Measurements from ENCODE around the gene COP1. TPM values are rescaled to one million over a fixed set of nuclear protein-coding genes. Genes with fewer than 3 reads are reported as not detected.

The COP1 gene
- total RNA-seq, 4 donors from 2014 or later: 37.7 to 51.4 (median 44.8) TPM

GRCh38 chr1:176167210-176167609, 39.9 kb downstream of the COP1 start:
- peaks cover 0 to 5% (median 0%) of the 10 kb centered on the region in 3 donors for H3K4me1 ChIP-seq
- 86 to 100% methylated on average over 4 of the region's 4 CpGs for WGBS, 2 donors (ENCODE audit: low coverage in 1 of 2)
- H3K9me3 ChIP-seq: no peaks in the 10 kb centered on the region
- H3K36me3 ChIP-seq: peaks cover 0 to 32% of the 10 kb centered on the region in 2 donors
- no peak overlapping the region for H3K27ac ChIP-seq
- no peak for TF ChIP-seq CTCF (IDR thresholded peaks at IDR 0.05)
- no peak for TF ChIP-seq EP300 (IDR thresholded peaks at IDR 0.05)
- no peak for TF ChIP-seq POLR2A (IDR thresholded peaks at IDR 0.05)
- no peak for TF ChIP-seq POLR2AphosphoS5 (IDR thresholded peaks at IDR 0.05)
- H3K27me3 ChIP-seq: no peaks in the 10 kb centered on the region
- H3K4me3 ChIP-seq: no peak overlapping the region
- ATAC-seq: no peak

DNA sequence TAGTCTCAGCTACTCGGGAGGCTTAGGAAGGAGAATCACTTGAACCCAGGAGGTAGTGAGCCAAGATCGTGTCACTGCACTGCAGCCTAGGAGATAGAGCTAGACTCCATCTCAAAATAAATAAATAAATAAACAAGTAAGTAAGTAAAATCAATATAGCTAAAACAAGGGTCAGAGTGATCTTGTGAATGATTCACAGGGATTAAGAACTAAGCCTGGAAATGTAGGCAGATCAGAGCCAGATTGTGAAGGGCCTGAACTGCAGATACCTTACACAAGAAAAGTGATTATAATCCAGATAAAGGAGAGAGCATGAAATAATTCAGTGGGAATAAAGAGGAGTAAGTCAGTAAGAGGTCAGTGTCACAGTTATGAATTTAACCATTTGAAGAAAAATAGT, 41.5 kb downstream of the COP1 start:
- TF ChIP-seq CTCF (IDR thresholded peaks at IDR 0.05) (no peak), EP300 (IDR thresholded peaks at IDR 0.05) (no peak), POLR2A (IDR thresholded peaks at IDR 0.05) (no peak), POLR2AphosphoS5 (IDR thresholded peaks at IDR 0.05) (no peak)

GRCh38 chr1:176164014-176164678, 42.9 kb downstream of the COP1 start:
- 95 to 100% methylated on average over 2 of the region's 2 CpGs for WGBS, 2 donors (ENCODE audit: low coverage in 1 of 2)

More for the DNA sequence above, 41.5 kb downstream of the COP1 start:
- H3K4me1 ChIP-seq: peaks cover 0 to 5% (median 0%) of the 10 kb centered on the region in 3 donors
- WGBS, 2 donors (ENCODE audit: low coverage in 1 of 2): 75 to 100% methylated on average over 1 to 2 of the region's 2 CpGs
- no peaks in the 10 kb centered on the region for H3K9me3 ChIP-seq
- ATAC-seq: no peak
- no peaks in the 10 kb centered on the region for H3K27me3 ChIP-seq
- peaks cover 0 to 34% of the 10 kb centered on the region in 2 donors for H3K36me3 ChIP-seq
- H3K27ac ChIP-seq: no peak overlapping the region
- no peak overlapping the region for H3K4me3 ChIP-seq

DNA sequence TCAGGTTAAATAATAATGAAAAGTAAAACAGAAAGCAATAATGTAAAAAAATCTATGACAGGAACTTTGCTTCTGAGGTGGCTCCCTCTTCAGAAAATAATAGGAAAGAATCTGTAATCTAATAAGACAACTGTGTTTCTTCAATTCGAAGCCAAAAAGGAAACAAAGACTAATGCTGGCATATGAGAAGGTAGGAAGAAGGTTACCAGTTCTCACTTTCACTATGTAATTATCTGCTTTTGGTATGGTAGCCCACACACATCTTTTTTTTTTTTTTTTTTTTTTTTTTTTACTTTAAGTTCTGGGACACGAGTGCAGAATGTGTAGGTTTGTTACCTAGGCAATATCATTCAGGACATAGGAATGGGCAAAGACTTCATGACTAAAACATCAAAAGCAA, 47.1 kb downstream of the COP1 start:
- ATAC-seq: no peak
- H3K4me3 ChIP-seq: no peak overlapping the region
- no peak overlapping the region for H3K27ac ChIP-seq
- H3K4me1 ChIP-seq: no peaks in the 10 kb centered on the region
- 55 to 66% methylated on average over 1 to 2 of the region's 2 CpGs for WGBS, 2 donors (ENCODE audit: low coverage in 1 of 2)
- H3K9me3 ChIP-seq: peaks cover 0 to 23% (median 0%) of the 10 kb centered on the region in 3 donors
- TF ChIP-seq CTCF (IDR thresholded peaks at IDR 0.05) (no peak), POLR2A (IDR thresholded peaks at IDR 0.05) (no peak), EP300 (IDR thresholded peaks at IDR 0.05) (no peak), POLR2AphosphoS5 (IDR thresholded peaks at IDR 0.05) (no peak)
- no peaks in the 10 kb centered on the region for H3K27me3 ChIP-seq
- peaks cover 0 to 53% of the 10 kb centered on the region in 2 donors for H3K36me3 ChIP-seq

More at GRCh38 chr1:176164014-176164678, 42.9 kb downstream of the COP1 start:
- no peak for TF ChIP-seq POLR2A (IDR thresholded peaks at IDR 0.05)
- no peak for TF ChIP-seq POLR2AphosphoS5 (IDR thresholded peaks at IDR 0.05)
- no peak for TF ChIP-seq EP300 (IDR thresholded peaks at IDR 0.05)
- no peak for TF ChIP-seq CTCF (IDR thresholded peaks at IDR 0.05)
- Histone ChIP-seq H3K27ac (no peak overlapping the region), H3K4me3 (no peak overlapping the region), H3K36me3 (peaks cover 0 to 35% of the 10 kb centered on the region in 2 donors), H3K27me3 (no peaks in the 10 kb centered on the region), H3K9me3 (no peaks in the 10 kb centered on the region), H3K4me1 (peaks cover 0 to 5% (median 0%) of the 10 kb centered on the region in 3 donors)
- ATAC-seq: no peak

DNA sequence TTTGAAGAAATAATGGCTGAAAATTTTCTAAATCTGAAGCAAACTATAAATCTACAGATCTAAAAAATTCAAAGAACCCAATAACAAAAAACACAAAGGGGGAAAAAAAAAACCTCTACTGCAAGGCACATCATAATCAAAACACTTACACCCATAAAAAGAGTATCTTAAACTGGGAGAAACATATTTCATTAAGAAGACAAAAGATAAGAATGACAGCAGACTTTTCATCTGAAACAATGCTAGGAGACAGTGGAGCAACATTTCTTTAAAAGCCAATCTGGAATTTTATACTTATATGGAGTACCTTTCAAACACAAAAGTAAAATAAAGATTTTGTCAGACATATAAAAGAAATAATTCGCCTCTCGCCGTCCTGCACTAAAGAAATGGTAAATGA, 49.1 kb downstream of the COP1 start:
- Histone ChIP-seq H3K9me3 (peaks cover 0 to 23% (median 0%) of the 10 kb centered on the region in 3 donors), H3K27me3 (no peaks in the 10 kb centered on the region), H3K4me3 (no peak overlapping the region), H3K4me1 (no peaks in the 10 kb centered on the region), H3K27ac (no peak overlapping the region), H3K36me3 (peaks cover 0 to 65% of the 10 kb centered on the region in 2 donors)
- TF ChIP-seq CTCF (IDR thresholded peaks at IDR 0.05): no peak
- TF ChIP-seq POLR2A (IDR thresholded peaks at IDR 0.05): no peak
- TF ChIP-seq POLR2AphosphoS5 (IDR thresholded peaks at IDR 0.05): no peak
- TF ChIP-seq EP300 (IDR thresholded peaks at IDR 0.05): no peak
- WGBS, 2 donors (ENCODE audit: low coverage in 1 of 2): 67 to 97% methylated on average over 1 to 3 of the region's 3 CpGs
- no peak for ATAC-seq
